ENCODE results near the gene ZNF431.

DNA sequence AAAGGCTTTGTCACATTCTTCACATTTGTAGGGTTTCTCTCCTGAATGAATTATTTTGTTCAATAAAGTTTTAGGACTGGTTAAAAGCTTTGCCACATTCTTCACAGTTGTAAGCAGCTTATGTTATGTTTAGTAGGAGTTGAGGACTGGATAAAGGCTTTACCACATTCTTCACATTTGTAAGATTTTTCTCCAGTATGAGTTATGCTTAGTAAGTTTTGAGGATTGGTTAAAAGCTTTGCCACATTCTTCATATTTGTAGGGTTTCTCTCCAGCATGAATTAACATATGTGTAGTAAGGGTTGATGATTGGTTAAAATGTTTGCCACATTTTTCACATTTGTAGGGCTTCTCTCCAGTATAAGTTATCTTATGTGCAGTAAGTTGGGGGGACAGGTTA, 79.9 kb downstream of the ZNF431 start:
- TF ChIP-seq, protein P1, sequence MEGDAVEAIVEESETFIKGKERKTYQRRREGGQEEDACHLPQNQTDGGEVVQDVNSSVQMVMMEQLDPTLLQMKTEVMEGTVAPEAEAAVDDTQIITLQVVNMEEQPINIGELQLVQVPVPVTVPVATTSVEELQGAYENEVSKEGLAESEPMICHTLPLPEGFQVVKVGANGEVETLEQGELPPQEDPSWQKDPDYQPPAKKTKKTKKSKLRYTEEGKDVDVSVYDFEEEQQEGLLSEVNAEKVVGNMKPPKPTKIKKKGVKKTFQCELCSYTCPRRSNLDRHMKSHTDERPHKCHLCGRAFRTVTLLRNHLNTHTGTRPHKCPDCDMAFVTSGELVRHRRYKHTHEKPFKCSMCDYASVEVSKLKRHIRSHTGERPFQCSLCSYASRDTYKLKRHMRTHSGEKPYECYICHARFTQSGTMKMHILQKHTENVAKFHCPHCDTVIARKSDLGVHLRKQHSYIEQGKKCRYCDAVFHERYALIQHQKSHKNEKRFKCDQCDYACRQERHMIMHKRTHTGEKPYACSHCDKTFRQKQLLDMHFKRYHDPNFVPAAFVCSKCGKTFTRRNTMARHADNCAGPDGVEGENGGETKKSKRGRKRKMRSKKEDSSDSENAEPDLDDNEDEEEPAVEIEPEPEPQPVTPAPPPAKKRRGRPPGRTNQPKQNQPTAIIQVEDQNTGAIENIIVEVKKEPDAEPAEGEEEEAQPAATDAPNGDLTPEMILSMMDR (IDR thresholded peaks at IDR 0.05): no peak
- no peak for TF ChIP-seq POLR2A (IDR thresholded peaks at IDR 0.05)
- no peak for TF ChIP-seq EP300 (IDR thresholded peaks at IDR 0.05)
- no peak for TF ChIP-seq POLR2AphosphoS5 (IDR thresholded peaks at IDR 0.05)

Measured in gastroesophageal sphincter (tissue), 3 donors.